ENCODE data around the gene KLC3. TPM values are rescaled to one million over a fixed set of nuclear protein-coding genes. Genes with fewer than 3 reads are reported as not detected.
A peak's percentile ranks its signal among the peaks of the same experiment; 100 is the strongest.

The KLC3 gene
- total RNA-seq, 1 experiment from 2014 or later: 4.8 TPM

DNA sequence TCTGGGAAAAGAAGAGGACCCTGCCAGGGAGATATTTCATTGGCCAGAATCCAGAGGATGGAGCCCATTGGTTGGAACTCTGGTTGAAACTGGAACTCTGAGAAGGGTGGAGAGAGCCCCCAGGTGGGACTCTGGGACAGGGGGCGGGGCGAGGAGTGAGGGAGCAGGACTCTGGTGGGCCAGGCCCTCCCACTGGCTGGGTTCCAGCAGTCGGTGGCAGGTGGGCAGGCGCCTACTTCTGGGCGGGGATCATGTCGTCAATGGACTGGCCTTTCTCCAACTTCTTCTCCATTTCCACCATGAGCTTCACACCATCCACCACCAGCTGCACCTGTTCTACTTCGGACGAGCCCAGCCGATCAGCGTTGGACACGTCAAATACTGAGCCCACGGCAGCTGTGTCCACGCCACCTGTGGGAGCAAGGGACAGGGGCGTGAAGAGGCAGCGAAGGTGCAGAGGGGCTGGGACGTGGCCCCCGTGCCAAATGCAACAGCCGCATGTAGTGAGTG lies 34.0 kb upstream of the KLC3 start:
- no peaks in the 10 kb centered on the region for H3K23me2 ChIP-seq (ENCODE audit: insufficient read length, low read depth, low read length, poor library complexity, severe bottlenecking)
- no peak overlapping the region for H3T11ph ChIP-seq (ENCODE audit: low read length)
- no peak overlapping the region for H3K18ac ChIP-seq (ENCODE audit: insufficient read length, low read depth, low read length)
- DNase-seq: peak; percentile 81
- H3K27me3 ChIP-seq (ENCODE audit: insufficient read depth, low read length): no peaks in the 10 kb centered on the region; the same call in 1 of the 2 replicates
- no peak overlapping the region for H3K4me3 Mint-ChIP-seq
- H3K4me1 Mint-ChIP-seq: peaks cover 15 to 20% of the 10 kb centered on the region in 2 experiments
- H3K56ac ChIP-seq (ENCODE audit: insufficient read length, low read depth, low read length): no peak overlapping the region
- peaks cover 49% of the 10 kb centered on the region for H3K27me3 Mint-ChIP-seq (ENCODE audit: low read depth)
- no peaks in the 10 kb centered on the region; the same call in 1 of the 2 replicates for H3K4me1 ChIP-seq (ENCODE audit: insufficient read depth, low read length)
- H2BK20ac ChIP-seq (ENCODE audit: low read depth, low read length, poor library complexity, severe bottlenecking): no peak overlapping the region
- H3K4me2 ChIP-seq (ENCODE audit: insufficient read depth, insufficient read length, low read length): no peak overlapping the region
- TF ChIP-seq CTCF (conservative IDR thresholded peaks at IDR 0.05): no peak
- no peak overlapping the region for H3K4ac ChIP-seq (ENCODE audit: low read depth, low read length)
- peaks cover 3 to 9% of the 10 kb centered on the region in 2 experiments; a peak in 2 of 5 replicates for H3K9me3 Mint-ChIP-seq
- H3K23ac ChIP-seq (ENCODE audit: insufficient read length, low read depth, low read length): no peak overlapping the region
- H3K36me3 Mint-ChIP-seq (ENCODE audit: insufficient read depth in 1 of 3, low read depth in 3 of 3): no peaks in the 10 kb centered on the region; a peak in 2 of 7 replicates
- no peak overlapping the region for H2BK5ac ChIP-seq (ENCODE audit: insufficient read length, low read length)
- no peak overlapping the region for H4K91ac ChIP-seq (ENCODE audit: insufficient read length, low read depth, low read length)
- H3K9ac ChIP-seq (ENCODE audit: extremely low read depth, insufficient read length, low read length): no peak overlapping the region
- WGBS (ENCODE audit: extremely low coverage, insufficient read length, low lambda C conversion rate): no CpG with 5 or more reads among the region's 18 CpGs
- H2AK5ac ChIP-seq (ENCODE audit: insufficient read length, low read length): no peak overlapping the region
- H4K8ac ChIP-seq (replicated peaks; ENCODE audit: insufficient read length, low read depth, low read length): no peak overlapping the region
- H2AFZ ChIP-seq (ENCODE audit: low read length): no peak overlapping the region
- no peaks in the 10 kb centered on the region for H3K79me2 ChIP-seq (ENCODE audit: insufficient read depth, low read length)
- no peaks in the 10 kb centered on the region for H3K9me3 ChIP-seq (ENCODE audit: control insufficient read depth, low read depth, low read length)
- no peak overlapping the region for H2BK120ac ChIP-seq (ENCODE audit: low read depth, low read length, poor library complexity, severe bottlenecking)
- no peak overlapping the region; a peak in 1 of 7 replicates for H3K27ac Mint-ChIP-seq
- H2BK15ac ChIP-seq (ENCODE audit: low read depth, low read length): no peak overlapping the region
- no peaks in the 10 kb centered on the region for H3K79me1 ChIP-seq (ENCODE audit: insufficient read depth, low read depth, low read length, poor library complexity, severe bottlenecking)
- no peak overlapping the region for H3K27ac ChIP-seq (ENCODE audit: insufficient read length, low read depth, low read length)
- H4K20me1 ChIP-seq (ENCODE audit: control insufficient read depth, insufficient read depth, insufficient read length): no peaks in the 10 kb centered on the region
- H2BK12ac ChIP-seq (ENCODE audit: insufficient read length, low read depth, low read length): no peak overlapping the region
- H3K14ac ChIP-seq (ENCODE audit: insufficient read depth, low read length): no peak overlapping the region
- H4K5ac ChIP-seq (ENCODE audit: insufficient read length, low read depth, low read length): no peak overlapping the region

All from H9 (cell line).